DMS 273 treated with DMSO at 0.1 percent for 48 hours (cell line): Measurements from ENCODE around the gene LMF2.
"Not testable (repeated sequence)": the region's sequence is repeated elsewhere in the genome, so short reads cannot be mapped to it uniquely, and the experiment has no call there.

Experiments
- DNase-seq: peaks from one replicate; lab custom pipeline; 2025; lab: John Stamatoyannopoulos, UW

The LMF2 gene

GRCh38 chr22:50533856-50534711 is 26.6 kb upstream of the LMF2 start:
- DNase-seq = not testable (repeated sequence)

- no peak for DNase-seq
Measured at GRCh38 chr22:50532824-50533796, 25.6 kb upstream of the LMF2 start.

- no peak for DNase-seq
Measured at GRCh38 chr22:50531962-50532674, 24.6 kb upstream of the LMF2 start.

GRCh38 chr22:50531546-50531961 is 24.1 kb upstream of the LMF2 start:
- DNase-seq = no peak

GRCh38 chr22:50530877-50531545 is 23.5 kb upstream of the LMF2 start:
- no peak for DNase-seq

- DNase-seq = no peak
Measured at GRCh38 chr22:50530580-50530876, 23.0 kb upstream of the LMF2 start.

GRCh38 chr22:50529897-50530579 is 22.5 kb upstream of the LMF2 start, which contains the start of gene TYMP:
TSS of gene TYMP (minus strand) at chr22:50530012. CDS start at chr22:50529709, 303 bp downstream.
- DNase-seq = no peak

GRCh38 chr22:50529416-50529896 is 22.0 kb upstream of the LMF2 start:
- no peak for DNase-seq

- no peak for DNase-seq
Measured at GRCh38 chr22:50528682-50529415, 21.3 kb upstream of the LMF2 start.

GRCh38 chr22:50527921-50528681 is 20.6 kb upstream of the LMF2 start:
- DNase-seq = no peak

- DNase-seq = no peak
Measured at GRCh38 chr22:50526834-50527801, 19.6 kb upstream of the LMF2 start.

GRCh38 chr22:50526108-50526833 is 18.8 kb upstream of the LMF2 start:
- peak; percentile 33 for DNase-seq

- DNase-seq = no peak
Measured at GRCh38 chr22:50525858-50526107, 18.3 kb upstream of the LMF2 start.

- peak; percentile 83 for DNase-seq
Measured at GRCh38 chr22:50525104-50525857, 17.8 kb upstream of the LMF2 start, which contains the start of gene SCO2. TSS of gene SCO2 (minus strand) at chr22:50525598. CDS start at chr22:50524411, 1,187 bp downstream.

GRCh38 chr22:50524676-50525103 is 17.2 kb upstream of the LMF2 start:
- DNase-seq = no peak

- no peak for DNase-seq
Measured at GRCh38 chr22:50523806-50524675, 16.5 kb upstream of the LMF2 start.
